NCI-H748 (cell line): ENCODE results near the gene PACS2.

ENCODE experiments used
- DNase-seq: peaks from one replicate; lab custom pipeline; 2025; ENCODE audit not compliant: unreplicated experiment; lab: John Stamatoyannopoulos, UW

PACS2 gene

DNA sequence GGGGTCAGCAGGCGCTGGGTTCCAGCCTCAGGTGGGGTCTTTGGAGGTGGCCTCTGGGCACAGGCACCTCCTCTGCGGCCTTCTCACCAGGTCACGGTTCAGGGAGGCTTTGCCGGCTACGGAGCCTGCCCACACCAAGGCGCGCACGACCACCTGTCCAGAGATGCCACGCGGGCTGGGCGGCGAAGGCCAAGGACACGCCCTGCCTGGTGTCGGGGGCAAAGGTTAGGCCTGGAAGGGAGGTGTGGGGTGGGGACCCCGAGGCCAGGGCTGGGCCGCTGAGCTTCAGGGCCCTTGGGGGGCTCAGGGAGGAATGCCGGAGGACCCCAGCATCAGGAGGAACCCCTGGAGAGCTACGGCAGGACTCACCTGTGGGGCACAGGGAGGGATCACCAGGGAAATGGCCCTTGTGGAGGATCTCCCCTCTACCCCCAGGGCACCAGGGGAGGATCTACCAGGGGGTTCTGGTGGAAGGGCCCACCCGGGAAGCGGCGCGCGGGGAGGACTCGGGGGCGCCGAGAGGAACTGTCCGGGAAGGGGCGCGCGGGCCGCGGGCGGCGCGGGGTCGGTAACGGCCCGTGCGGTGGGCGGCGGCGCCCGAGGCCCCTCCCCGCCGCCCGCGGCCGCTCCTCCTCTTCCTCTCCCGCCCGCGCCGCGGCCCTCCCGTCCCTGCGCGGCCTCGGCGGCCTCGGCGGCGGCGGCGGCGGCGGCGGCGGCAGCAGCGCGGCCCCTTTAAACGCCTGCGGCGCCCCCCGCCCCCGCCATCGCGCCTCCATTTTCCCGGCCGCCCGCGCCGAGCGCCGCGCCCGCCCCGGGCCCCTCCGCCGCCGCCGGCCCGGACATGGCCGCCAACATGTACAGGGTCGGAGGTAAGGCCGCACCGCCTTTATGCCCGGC lies 104.9 kb downstream of the PACS2 start, which contains the start of gene MTA1:
MTA1 (plus strand) TSS at position 633 of the 897 bp plus-strand sequence; CDS start at position 842, 209 bp downstream.
- DNase-seq, result peak; percentile 69

DNA sequence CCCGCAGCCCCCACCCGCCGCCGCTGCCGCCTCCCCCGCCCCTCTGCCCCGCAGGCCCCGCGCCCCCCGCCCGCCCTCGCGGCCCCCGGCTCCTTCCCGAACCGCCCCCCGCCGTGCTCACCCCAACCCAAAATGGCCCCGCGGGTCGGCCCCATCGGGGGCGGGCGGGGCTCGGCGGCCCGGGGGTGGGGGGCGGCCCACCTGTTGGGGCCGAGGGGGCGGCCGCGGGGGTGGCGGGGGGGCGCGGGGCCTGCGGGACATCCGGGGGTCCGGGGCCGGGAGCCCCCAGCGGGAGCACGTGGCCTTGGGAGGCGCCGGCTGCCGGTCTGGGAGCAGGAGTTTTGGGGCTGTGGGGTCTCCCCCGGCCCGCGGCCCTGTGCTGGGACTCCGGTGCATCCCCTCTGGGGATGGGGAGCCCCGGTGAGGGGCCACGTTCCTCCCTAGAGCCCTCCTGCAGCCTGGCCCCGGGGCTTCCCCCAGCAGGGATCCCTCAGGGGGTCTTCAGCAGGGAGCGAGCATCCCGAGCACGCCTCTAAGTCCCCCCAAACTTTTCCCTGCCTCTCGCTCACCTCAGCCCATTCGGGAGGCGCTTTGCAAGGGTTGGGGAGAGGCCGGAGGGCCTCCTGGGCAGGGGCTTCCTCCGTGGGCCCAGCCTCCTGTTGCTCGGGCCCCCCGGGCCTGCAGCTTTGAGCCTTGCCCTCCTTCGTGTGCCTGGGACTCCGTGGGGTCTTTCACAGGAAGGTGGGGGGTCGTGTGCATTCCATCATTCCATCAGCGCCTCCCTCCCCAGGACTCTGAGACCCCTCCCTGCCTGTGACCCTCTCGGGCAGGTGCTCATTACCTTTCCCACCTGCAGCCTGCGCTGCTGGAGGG lies 105.8 kb downstream of the PACS2 start:
- no peak for DNase-seq

DNA sequence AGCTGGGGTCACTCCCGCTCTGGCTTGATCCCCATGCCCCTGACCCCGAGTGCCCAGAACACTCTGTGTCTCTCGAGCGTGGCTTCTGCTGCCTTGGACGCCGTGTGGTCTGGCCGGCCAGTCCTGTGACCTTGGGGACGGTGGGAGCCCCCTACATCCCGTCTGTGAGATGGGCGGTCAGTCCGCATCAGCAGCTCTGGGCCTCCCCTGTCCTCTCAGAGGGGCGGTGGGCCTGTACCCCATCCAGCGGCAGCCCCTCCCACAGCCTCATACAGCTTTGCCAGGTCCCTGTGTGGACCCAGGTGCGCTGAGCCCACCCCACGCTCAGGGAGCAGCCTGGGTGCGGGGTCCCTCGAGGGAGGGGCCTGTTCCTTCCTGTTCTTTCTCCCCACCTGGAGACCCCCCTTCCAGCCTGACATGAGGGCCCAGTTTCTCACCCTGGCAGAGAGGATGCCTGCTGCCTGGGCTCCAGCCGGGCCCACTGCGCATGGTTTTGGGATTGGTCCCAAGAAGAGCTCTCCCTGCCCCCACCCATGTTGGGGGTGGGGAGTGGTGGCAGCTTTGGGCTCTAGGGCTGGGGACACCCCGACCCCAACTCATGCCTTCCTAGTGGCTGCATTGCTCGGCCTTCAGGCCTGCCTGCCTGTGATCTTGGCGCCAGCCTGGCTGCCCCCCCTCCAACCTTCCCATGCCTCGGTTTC lies 106.6 kb downstream of the PACS2 start:
- DNase-seq, result no peak

DNA sequence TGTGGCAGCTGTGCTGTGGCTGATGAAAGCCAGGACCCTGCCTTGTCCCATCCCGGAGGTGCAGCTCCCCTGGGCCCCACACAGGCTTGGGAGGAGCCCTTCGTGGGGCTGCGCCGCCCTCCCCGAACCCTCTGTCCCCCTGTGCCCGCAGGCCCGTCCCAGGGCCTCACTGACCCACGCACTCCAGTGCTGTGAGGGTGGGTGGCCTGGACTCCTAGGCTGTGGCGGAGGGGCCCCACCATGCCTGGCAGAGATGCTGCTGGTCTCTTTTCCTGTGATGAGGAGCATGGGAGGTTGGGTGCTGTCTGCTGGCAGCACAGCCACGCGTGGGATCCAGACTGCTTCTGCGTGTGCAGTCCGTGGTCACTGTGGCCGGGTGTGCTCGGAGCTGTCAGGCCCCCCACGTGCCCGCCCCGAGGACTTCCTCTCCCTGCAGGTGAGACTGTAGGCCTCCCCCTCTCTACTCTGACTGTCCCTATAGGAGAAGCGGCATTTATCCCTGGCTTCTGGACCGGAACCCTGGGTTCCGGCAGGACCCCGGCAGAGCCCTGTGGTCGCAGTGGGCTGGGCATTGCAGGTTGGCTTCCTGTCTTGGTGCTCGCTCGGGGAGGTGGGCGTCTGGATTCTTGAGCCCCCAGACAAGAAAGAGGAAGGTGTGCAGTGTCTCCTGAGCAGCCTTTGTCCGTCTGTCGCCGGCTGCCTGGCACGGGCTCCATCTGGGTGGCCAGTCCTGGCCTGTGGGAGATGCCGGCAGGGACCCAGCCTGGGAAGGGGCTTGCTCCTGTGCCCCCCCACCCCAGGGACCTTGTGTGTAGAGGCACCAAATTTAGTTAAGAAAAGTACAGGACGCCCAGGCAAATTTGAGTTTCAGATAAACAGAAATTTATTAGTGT lies 107.4 kb downstream of the PACS2 start:
- no peak for DNase-seq

DNA sequence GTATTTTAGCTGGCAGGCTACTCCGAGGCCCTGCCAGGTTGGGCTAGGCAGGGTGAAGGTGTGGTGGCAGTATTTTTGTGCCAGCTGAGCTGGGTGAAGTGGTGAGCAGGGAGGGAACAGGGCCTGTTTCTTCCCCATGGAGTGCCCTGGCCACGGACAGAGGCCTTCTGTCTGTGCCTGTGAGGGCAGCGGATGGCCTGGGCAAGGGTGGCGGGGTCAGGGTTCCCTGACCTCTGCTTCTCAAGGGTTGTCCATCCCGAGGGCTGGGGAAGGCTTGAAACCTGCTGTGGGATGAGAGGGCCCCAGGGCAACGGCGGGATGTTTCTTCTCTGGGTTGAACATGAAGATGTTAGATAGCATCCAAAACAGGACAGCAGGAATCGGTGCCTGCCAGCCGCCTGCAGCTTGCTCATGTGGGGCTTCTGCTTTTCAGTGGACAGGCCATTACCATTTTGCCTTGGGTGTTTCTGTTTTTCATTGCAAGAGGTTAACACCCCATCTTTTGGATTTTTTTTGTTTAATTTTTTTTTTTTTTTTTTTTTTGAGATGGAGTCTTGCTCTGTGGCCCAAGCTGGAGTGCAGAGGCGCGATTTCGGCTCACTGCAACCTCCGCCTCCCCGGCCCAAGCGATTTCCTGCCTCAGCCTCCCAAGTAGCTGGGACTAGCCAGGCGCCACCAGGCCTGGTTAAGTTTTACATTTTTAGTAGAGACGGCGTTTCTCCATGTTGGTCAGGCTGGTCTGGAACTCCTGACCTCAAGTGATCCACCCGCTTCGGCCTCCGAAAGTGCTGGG lies 108.3 kb downstream of the PACS2 start:
- no peak for DNase-seq

DNA sequence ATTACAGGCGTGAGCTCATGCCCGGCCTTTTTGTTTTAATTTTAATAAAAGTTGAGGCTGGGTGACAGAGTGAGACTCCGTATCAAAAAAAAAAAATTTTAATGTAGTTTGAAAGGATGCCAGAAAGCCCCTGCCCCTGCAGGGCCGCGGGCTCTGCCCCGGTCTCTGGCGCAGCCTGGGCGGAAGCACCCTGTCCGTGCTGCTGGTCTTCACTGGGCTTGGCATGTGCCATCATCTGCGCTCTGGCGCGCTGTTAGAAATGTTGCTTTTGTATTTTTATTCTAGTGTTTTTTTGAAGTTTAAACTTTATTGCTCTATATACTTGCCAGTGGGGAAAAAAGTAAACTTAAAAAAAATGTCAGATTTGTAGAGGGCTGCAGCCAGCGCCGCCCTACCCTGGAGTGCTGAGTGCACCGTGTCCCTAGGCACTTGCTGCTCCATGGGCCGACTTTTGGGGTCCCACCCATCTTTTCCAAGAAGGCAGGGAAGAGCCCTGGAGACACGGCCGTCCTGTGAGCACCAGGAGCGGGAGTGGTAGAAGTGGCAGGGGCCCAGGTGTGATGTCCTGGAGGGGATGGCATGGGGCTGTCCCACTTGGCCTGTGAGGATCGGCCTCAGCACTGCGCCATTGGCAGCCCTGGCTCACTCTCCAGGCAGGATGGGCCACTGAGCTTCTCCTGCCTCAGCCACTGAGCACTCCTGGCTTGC lies 109.1 kb downstream of the PACS2 start:
- DNase-seq, result no peak

DNA sequence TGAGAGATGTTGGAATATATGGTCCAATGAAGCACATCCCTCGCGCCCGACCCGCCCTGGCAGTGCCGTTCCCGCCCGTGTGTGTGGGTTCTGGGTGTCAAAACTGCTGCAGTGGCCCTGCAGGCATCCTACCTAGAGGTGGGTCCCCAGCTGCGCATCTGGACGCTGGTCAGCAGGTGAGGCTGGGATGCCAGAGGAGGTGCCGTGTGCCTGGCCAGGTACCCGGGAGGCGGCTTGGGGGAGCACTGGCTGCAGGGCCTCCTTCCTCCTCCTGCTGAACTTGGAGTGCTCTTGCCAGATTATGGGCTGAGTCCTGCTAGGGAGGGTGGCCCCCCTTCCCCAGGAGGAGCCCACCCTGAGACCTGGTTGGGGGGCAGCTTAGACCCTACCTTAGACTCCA lies 110.3 kb downstream of the PACS2 start:
- no peak for DNase-seq

DNA sequence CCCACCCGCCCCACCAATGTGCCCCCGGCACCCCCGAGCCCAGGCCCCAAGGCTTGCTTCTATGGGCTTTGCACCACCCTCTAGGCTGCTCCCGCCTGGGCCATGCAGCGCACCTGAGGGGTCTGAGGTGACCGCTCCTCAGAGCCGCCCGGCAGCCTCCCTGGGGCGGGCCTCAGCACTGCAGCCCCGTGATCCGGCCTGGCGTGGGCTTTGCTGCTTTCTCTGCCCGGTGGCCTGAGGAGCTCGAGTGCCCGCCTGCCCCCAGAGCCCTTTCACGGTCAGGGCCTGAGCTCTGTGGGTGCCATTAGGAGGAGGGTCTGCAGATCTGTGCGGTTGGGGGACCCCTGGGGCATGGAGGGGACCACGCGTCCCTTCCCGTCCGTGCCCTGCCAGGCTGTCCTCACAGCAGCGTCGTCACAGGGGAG lies 111.3 kb downstream of the PACS2 start:
- DNase-seq, result no peak

DNA sequence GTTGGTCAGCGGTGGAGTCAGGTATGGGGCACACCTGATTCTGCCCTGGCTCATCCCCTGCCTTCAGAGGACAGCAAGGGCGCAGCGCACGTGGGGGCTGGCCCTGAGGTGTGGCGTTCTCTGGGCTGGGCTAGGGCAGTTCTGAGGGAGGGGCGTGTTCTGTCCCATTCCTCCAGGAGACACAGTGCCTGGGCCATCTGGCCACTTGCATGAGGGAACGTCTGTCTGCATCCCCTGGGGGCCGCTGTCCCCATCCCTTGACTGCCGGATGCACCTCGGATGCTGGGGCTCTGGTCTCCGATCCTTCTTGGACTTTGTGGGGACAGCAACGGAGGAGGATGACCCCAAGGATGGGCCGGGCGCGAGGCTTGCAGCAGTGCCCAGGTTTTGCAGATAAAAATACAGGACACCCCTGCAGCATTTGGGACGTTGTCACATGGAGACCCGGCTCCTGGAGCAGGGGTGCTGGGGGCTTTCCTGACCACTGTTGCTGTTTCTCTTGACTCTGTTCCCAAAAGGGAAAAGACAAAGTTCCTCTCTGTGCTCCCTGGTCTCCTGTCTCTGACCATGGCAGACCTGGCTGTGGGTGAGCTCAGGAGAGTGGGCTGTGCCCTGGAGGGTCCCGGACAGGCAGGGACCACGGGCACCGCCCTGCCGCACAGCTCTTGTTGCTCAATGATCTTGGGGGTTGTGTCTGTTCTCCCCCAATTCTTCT lies 112.0 kb downstream of the PACS2 start:
- DNase-seq, result no peak

DNA sequence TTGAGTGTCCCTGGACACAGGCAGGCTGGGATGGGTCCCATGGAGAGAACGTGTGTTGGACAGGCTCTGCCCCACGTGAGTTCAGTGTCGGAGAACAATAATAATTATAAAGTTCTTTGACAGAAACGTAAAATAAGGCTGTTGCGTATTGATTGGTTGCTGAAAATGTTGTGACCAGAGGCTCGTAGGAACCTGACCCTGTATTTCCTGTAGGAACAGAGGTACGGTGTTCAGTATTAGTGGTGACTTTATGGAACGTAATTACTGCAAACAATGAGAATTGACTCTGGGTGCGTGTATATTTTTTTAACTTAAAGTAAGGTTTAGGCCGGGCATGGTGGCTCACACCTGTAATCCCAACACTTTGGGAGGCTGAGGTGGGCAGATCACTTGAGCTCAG lies 112.9 kb downstream of the PACS2 start:
- no peak for DNase-seq

DNA sequence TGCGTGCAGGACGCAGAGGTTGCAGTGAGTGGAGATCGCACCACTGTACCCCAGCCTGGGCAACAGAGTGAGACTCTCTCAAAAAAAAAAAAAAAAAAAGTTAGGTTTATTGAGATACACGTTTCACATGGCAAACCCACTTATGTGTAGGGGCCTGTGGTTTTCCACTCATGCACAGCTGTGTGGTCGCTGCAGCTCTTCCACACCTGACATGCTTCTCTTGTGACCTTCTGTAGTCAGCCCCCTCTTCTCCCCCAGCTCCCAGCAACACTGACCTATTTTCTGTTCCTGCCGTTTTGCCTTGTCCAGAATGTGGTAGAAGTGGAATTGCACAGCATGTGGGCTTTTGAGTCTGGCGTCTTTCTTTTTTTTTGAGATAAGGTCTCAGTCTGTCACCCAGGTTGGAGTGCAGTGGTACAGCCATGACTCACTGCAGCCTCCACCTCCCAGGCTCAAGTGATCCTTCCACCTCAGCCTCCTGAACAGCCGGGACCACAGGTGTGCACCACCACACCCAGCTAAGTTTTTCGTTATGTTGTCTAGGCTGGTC lies 113.5 kb downstream of the PACS2 start:
- DNase-seq, result no peak

DNA sequence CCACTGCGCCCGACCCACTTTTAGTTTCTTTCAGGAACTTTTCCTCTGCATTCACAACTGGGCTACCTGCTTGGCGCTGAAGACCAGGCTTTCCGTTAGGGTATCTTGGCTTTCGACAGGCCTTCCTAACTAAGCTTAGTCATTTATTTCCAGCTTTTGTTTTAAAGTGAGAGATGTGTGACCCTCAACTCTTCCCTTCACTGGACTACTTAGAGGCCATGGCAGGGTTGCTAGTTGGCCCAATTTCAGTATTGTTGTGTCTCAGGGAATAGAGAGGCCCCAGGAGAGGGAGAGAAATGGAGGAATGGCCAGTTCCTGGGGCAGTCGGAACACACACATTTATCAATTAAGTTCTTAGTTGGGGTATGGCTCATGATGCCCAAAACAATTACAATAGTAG lies 115.5 kb downstream of the PACS2 start:
- DNase-seq, result no peak

DNA sequence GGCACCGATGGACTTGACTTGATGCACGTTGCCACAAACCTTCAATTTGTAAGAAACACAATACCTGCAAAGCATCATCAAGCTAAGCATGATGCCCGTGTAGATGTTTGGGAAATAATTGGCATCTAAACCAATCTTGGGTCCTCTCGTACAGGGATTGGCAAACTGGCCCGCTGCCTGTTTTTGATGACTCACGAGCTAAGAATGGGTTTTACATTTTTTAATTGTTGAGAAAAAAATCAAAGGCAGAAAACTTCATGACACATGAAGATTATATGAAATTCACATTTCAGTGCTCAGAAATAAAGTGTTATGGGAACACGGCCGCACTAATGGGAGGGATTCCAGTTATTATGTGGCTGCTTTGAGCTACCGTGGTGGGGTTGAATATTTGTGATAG lies 116.0 kb downstream of the PACS2 start:
- no peak for DNase-seq

DNA sequence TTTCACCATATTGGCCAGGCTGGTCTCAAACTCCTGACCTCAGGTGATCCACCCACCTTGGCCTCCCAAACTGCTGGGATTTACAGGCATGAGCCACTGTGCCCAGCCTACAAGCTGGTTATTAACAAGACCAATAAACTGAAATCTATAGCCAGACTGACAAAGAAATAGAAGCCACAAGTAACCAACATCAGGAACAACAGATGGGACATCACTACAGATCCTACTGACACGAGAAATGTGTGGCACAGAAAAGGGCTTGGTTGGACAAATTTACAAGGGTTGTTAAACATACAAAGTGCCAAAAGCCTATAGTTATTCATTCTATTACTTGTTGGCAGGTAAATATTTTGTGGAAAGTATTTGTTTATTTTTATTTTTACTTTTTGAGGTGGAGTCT lies 116.7 kb downstream of the PACS2 start:
- DNase-seq, result no peak

DNA sequence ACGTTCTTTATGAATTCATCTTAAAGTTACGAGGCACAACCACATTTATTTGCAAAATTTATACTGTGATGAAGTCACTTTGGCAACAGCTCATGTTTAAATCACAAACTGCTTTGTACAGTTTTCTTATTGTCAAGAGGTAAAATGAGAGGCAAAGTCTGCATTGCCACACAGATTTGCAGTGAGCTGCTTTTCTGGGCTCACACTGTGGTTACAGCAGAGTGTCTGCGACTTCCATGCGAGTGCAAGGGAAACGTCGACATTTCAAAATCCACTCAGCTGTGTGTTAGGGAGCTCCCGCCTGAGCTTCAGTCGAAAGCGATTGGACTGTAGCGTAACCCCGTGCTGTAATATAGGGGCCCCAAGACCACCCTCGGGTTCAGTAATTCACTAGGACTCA lies 118.1 kb downstream of the PACS2 start:
- DNase-seq, result no peak

DNA sequence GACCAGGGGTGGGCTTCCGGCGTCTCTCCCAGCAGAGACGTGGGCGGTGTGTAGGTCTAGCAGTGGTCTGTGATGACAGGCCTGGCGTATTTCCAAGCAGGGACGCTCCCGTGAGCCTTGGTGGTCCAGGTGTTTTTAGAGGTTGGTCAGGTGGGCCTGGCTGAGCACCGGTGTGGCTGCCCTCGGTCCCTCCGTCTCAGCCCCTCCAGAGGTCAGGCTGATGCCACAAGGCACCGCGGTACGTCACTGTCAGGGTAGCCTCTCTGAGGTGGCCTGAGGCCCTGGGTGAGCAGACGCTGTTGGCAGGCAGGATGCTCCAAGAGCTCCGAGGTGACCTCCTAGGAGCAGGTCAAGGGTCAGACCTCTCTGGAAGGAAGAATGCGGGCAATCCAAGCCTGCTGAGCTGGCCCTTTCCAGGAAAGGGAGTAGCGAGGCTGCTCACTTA lies 118.6 kb downstream of the PACS2 start:
- no peak for DNase-seq

DNA sequence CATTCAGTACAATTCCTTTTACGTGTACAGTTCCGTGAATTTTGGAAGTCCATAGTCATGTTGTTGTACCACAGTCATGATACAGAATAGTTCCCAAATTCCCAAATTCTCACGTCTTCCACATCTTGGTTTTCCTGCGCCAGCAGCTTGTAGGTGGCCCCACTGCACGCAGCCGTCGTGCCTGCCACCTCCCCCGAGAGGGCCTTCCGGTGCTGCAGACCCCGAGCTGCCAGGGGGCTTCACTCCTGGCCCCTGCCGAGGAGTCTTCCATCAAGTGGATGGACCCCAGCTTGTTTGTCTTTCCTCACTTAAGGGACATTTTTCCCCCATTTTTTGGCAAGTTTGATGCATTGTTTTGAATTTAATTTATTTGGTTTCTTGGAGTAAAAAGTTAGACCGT lies 121.9 kb downstream of the PACS2 start:
- DNase-seq, result no peak
